ENCODE measurements around the gene PCSK5.
"Not testable (repeated sequence)": the region's sequence is repeated elsewhere in the genome, so short reads cannot be mapped to it uniquely, and the experiment has no call there.

PCSK5 gene

DNA sequence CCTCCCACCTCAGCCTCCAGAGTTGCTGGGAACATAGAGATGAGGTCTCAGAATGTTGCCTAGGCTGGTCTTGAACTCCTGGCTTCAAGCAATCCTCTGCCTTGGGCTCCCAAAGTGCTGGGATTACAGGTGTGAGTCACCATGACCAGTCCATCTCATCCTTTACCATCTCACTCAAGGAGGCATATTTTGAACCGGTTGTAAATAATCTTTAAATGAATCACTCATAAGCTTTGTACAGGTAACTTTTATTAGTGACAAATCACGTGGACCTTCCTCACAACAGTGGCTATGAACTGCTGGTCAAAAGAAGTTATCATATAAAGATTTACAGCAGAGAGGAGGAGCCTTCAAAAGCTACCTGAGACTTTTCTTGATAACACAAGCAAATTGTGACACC lies 433.0 kb downstream of the PCSK5 start:
- Histone ChIP-seq H3K36me3 (ENCODE audit: insufficient read depth, low read length) (no peaks in the 10 kb centered on the region), H3K4me3 (ENCODE audit: low read depth in 1 of 2, low read length in 2 of 2) (no peak overlapping the region), H3K4me1 (ENCODE audit: insufficient read depth, low read length) (no peaks in the 10 kb centered on the region), H3K9me3 (ENCODE audit: low read length) (no peaks in the 10 kb centered on the region), H3K27me3 (ENCODE audit: control insufficient read depth in 1 of 2, insufficient read depth in 2 of 2, low read length in 2 of 2) (no peaks in the 10 kb centered on the region), H3K9ac (ENCODE audit: low read length) (no peak overlapping the region), H3K27ac (ENCODE audit: low read depth, low read length) (no peak overlapping the region)

DNA sequence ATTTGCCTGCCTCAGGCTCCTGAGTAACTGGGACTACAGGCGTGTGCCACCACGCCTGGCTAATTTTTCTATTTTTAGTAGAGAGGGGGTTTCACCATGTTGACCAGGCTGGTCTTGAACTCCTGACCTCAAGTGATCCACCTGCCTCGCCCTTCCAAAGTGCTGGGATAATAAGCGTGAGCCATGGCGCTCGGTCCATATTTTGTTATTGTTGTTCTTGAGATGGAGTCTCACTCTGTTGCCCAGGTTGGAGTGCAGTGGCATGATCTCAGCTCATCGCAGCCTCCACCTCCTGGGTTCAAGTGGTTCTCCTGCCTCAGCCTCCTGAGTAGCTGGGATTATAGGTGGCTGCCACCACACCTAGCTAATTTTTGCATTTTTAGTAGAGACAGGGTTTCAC lies 433.6 kb downstream of the PCSK5 start:
- not testable (repeated sequence) for H3K27me3 ChIP-seq (ENCODE audit: control insufficient read depth in 1 of 2, insufficient read depth in 2 of 2, low read length in 2 of 2); H3K9me3 ChIP-seq (ENCODE audit: low read length); H3K4me3 ChIP-seq (ENCODE audit: low read depth in 1 of 2, low read length in 2 of 2); H3K27ac ChIP-seq (ENCODE audit: low read depth, low read length); H3K4me1 ChIP-seq (ENCODE audit: insufficient read depth, low read length); H3K36me3 ChIP-seq (ENCODE audit: insufficient read depth, low read length); H3K9ac ChIP-seq (ENCODE audit: low read length)

DNA sequence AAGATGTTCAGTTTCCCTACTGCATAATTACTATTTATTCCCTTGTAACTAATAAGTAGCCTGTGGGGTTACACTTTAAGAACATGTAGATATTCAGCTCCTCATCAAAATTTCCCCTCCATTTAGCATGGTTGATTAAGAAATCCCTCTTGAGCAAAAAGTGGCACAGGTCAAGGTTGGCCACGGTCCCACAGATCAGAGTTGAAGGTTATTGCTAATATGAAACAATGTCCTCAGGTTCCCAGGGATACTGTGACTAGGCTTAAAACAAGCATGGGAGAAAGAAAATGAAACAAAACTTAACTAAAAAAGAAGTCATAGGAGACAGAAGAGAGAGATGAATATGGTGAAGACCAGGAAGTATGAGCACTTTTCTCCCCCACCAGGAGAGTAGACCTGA lies 439.6 kb downstream of the PCSK5 start:
- Histone ChIP-seq H3K36me3 (ENCODE audit: insufficient read depth, low read length) (no peaks in the 10 kb centered on the region), H3K27ac (ENCODE audit: low read depth, low read length) (no peak overlapping the region), H3K9me3 (ENCODE audit: low read length) (no peaks in the 10 kb centered on the region)

DNA sequence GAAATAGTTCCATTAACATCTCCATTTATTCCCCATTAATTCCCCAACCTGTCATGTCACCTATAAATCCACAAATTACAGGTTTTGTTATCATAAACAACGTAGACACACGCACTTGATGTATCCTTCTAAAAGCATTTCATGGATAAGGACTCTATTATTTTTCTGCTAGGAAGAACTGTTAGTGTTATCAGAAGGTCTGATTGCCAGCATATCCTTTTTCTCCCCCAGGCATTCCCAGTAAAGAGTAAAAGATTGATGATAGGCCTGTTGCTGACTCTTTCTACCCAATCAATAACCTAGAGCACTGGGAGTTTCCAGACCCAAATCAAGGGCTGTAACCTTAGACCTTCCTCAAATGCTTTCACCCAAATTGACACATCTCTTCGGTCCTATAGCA lies 442.9 kb downstream of the PCSK5 start:
- Histone ChIP-seq H3K9ac (ENCODE audit: low read length) (no peak overlapping the region), H3K4me3 (ENCODE audit: low read depth in 1 of 2, low read length in 2 of 2) (no peak overlapping the region), H3K36me3 (ENCODE audit: insufficient read depth, low read length) (no peaks in the 10 kb centered on the region), H3K27me3 (ENCODE audit: control insufficient read depth in 1 of 2, insufficient read depth in 2 of 2, low read length in 2 of 2) (no peaks in the 10 kb centered on the region), H3K9me3 (ENCODE audit: low read length) (no peaks in the 10 kb centered on the region), H3K27ac (ENCODE audit: low read depth, low read length) (no peak overlapping the region), H3K4me1 (ENCODE audit: insufficient read depth, low read length) (no peaks in the 10 kb centered on the region)

More for the DNA sequence above, 439.6 kb downstream of the PCSK5 start:
- H3K4me3 ChIP-seq (ENCODE audit: low read depth in 1 of 2, low read length in 2 of 2): no peak overlapping the region
- no peaks in the 10 kb centered on the region for H3K27me3 ChIP-seq (ENCODE audit: control insufficient read depth in 1 of 2, insufficient read depth in 2 of 2, low read length in 2 of 2)
- H3K9ac ChIP-seq (ENCODE audit: low read length): no peak overlapping the region
- no peaks in the 10 kb centered on the region for H3K4me1 ChIP-seq (ENCODE audit: insufficient read depth, low read length)

DNA sequence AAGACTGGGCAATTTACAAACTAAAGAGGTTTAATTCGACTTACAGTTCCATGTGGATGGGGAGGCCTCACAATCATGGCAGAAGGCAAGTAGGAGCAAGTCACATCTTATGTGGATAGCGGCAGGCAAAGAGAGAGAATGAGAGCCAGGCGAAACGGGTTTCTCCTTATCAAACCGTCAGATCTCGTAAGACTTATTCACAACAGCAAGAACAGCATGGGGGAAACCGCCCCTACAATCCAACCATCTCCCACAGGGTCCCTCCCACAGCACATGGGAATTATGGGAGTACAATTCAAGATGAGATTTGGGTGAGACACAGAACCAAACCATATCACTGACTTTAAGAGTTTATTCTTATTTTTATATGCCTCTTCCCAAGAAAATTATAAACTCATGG lies 443.5 kb downstream of the PCSK5 start:
- Histone ChIP-seq H3K4me3 (ENCODE audit: low read depth in 1 of 2, low read length in 2 of 2) (no peak overlapping the region), H3K9ac (ENCODE audit: low read length) (no peak overlapping the region), H3K27me3 (ENCODE audit: control insufficient read depth in 1 of 2, insufficient read depth in 2 of 2, low read length in 2 of 2) (no peaks in the 10 kb centered on the region), H3K4me1 (ENCODE audit: insufficient read depth, low read length) (no peaks in the 10 kb centered on the region), H3K27ac (ENCODE audit: low read depth, low read length) (no peak overlapping the region), H3K9me3 (ENCODE audit: low read length) (no peaks in the 10 kb centered on the region), H3K36me3 (ENCODE audit: insufficient read depth, low read length) (no peaks in the 10 kb centered on the region)

DNA sequence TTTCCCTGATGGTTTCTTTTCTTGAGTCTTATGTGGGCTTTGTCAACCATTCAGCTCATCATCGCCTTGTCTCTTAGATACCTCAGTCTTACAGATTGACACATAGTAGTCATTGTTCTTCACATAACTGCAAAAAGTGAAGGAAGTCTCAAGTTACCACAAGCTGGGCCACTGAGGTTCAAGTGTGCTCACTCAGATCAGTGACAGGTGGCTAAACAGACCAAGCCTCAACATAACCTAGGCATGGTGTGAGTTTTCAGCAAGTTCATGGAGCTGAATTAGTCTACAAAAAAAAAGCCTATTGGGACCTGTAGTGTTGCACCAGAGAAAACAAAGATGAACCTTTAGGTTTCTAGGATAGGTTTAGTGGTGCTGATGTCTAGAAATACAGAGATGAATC lies 445.6 kb downstream of the PCSK5 start:
- Histone ChIP-seq H3K9me3 (ENCODE audit: low read length) (no peaks in the 10 kb centered on the region), H3K4me3 (ENCODE audit: low read depth in 1 of 2, low read length in 2 of 2) (no peak overlapping the region), H3K36me3 (ENCODE audit: insufficient read depth, low read length) (no peaks in the 10 kb centered on the region), H3K9ac (ENCODE audit: low read length) (no peak overlapping the region), H3K27me3 (ENCODE audit: control insufficient read depth in 1 of 2, insufficient read depth in 2 of 2, low read length in 2 of 2) (no peaks in the 10 kb centered on the region), H3K27ac (ENCODE audit: low read depth, low read length) (no peak overlapping the region), H3K4me1 (ENCODE audit: insufficient read depth, low read length) (no peaks in the 10 kb centered on the region)

DNA sequence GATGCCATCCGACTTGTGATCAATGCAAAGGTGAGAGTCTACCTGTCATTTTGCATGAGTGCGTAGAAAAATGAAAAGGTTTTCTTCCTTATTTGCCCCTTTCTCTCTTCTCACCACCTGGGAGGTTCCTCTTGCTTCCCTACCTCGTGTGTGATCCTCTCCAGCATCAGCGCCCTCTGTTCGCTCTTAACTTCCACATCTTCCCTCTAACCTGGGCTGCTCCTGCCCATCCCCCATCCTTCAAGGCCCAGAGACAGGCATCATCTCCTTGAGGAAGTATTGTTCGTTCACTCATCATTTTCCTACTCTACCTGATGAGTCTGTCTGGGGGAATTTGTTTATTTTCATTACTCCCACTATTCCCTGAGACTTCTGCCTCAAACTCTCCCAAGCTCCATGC lies 447.9 kb downstream of the PCSK5 start:
- Histone ChIP-seq H3K27ac (ENCODE audit: low read depth, low read length) (no peak overlapping the region), H3K9ac (ENCODE audit: low read length) (no peak overlapping the region), H3K4me1 (ENCODE audit: insufficient read depth, low read length) (no peaks in the 10 kb centered on the region), H3K9me3 (ENCODE audit: low read length) (no peaks in the 10 kb centered on the region), H3K36me3 (ENCODE audit: insufficient read depth, low read length) (no peaks in the 10 kb centered on the region), H3K4me3 (ENCODE audit: low read depth in 1 of 2, low read length in 2 of 2) (no peak overlapping the region), H3K27me3 (ENCODE audit: control insufficient read depth in 1 of 2, insufficient read depth in 2 of 2, low read length in 2 of 2) (no peaks in the 10 kb centered on the region)

DNA sequence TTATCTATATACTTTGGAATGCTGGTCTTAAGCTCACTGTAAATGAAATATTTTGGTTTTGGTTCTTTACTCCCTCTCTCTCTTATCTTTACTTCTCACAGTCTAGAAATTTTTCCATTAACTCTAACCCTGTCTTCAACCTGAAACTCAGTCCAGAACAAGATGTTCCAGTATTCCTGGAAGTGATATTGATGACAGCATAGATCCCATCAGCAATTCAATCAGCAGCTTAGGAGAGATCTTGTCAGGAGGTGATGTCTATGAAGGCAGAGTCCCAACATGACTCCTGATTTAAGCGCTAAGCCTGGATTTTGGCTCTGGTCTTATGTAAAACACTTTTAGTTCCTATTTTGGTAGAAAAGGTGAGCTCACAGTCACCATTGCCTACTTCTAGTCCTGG lies 451.1 kb downstream of the PCSK5 start:
- Histone ChIP-seq H3K9me3 (ENCODE audit: low read length) (no peaks in the 10 kb centered on the region), H3K36me3 (ENCODE audit: insufficient read depth, low read length) (no peaks in the 10 kb centered on the region), H3K4me3 (ENCODE audit: low read depth in 1 of 2, low read length in 2 of 2) (no peak overlapping the region), H3K9ac (ENCODE audit: low read length) (no peak overlapping the region), H3K4me1 (ENCODE audit: insufficient read depth, low read length) (no peaks in the 10 kb centered on the region), H3K27ac (ENCODE audit: low read depth, low read length) (no peak overlapping the region), H3K27me3 (ENCODE audit: control insufficient read depth in 1 of 2, insufficient read depth in 2 of 2, low read length in 2 of 2) (no peaks in the 10 kb centered on the region)

DNA sequence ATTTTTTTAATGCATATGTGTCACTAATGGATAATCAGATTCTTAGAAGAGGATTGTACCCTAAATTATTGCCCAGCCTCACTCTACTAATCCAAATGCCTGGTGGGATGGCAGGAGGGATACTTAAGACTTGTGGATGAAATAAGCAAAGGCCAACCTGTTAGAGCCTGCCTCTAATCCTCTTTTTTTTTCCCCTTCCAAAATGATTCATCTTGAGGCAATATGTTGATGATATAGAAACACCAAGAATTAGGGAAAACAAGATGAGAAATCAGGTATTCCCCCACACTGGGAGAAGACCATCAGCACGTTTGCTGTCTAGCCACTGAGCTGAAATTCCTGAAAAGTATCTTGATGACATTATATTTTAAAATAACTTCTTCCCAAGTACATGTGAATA lies 451.7 kb downstream of the PCSK5 start:
- Histone ChIP-seq H3K9ac (ENCODE audit: low read length) (no peak overlapping the region), H3K4me1 (ENCODE audit: insufficient read depth, low read length) (no peaks in the 10 kb centered on the region), H3K27ac (ENCODE audit: low read depth, low read length) (no peak overlapping the region), H3K4me3 (ENCODE audit: low read depth in 1 of 2, low read length in 2 of 2) (no peak overlapping the region), H3K36me3 (ENCODE audit: insufficient read depth, low read length) (no peaks in the 10 kb centered on the region), H3K9me3 (ENCODE audit: low read length) (no peaks in the 10 kb centered on the region), H3K27me3 (ENCODE audit: control insufficient read depth in 1 of 2, insufficient read depth in 2 of 2, low read length in 2 of 2) (no peaks in the 10 kb centered on the region)

DNA sequence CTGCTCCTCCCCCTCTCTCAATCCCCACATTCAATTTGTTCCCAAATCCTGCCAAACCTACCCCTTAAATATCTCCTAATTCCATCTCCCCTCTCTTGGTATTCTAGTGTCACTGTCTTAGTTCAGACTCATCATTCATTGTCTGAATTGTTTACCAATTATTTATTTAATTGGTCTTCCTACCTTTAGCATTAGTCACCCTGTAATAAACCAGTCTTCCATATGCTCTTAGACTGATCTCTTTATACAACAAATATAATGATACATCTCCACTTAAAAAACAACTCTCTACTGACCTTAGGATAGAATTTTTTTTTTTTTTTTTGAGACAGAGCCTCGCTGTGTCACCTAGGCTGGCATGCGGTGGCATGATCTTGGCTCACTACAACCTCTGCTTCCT lies 452.4 kb downstream of the PCSK5 start:
- H3K4me3 ChIP-seq (ENCODE audit: low read depth in 1 of 2, low read length in 2 of 2): no peak overlapping the region
- no peaks in the 10 kb centered on the region for H3K27me3 ChIP-seq (ENCODE audit: control insufficient read depth in 1 of 2, insufficient read depth in 2 of 2, low read length in 2 of 2)
- H3K9me3 ChIP-seq (ENCODE audit: low read length): no peaks in the 10 kb centered on the region
- no peaks in the 10 kb centered on the region for H3K4me1 ChIP-seq (ENCODE audit: insufficient read depth, low read length)
- no peak overlapping the region for H3K27ac ChIP-seq (ENCODE audit: low read depth, low read length)
- no peak overlapping the region for H3K9ac ChIP-seq (ENCODE audit: low read length)
- H3K36me3 ChIP-seq (ENCODE audit: insufficient read depth, low read length): no peaks in the 10 kb centered on the region

DNA sequence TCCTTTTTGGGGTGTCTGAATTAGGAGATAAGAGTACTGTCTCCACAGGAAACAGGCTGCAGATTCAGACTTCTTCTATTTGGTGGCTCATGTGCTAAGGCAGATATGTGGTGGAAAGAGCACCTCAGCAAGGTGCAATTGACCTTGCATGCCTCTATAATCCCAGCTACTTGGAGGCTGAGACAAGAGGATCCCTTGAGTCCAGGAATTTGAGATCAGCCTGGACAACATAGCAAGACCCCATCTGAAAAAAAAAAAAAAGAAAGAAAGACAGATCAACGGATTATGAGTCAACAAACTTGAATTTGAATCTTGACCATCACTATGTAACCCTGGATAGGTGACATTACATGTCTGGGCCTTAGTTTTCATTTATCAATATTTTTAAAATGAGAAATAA lies 459.4 kb downstream of the PCSK5 start:
- H3K36me3 ChIP-seq (ENCODE audit: insufficient read depth, low read length): no peaks in the 10 kb centered on the region
- no peaks in the 10 kb centered on the region for H3K27me3 ChIP-seq (ENCODE audit: control insufficient read depth in 1 of 2, insufficient read depth in 2 of 2, low read length in 2 of 2)
- no peak overlapping the region for H3K27ac ChIP-seq (ENCODE audit: low read depth, low read length)
- H3K9me3 ChIP-seq (ENCODE audit: low read length): no peaks in the 10 kb centered on the region
- no peak overlapping the region for H3K4me3 ChIP-seq (ENCODE audit: low read depth in 1 of 2, low read length in 2 of 2)
- no peaks in the 10 kb centered on the region for H3K4me1 ChIP-seq (ENCODE audit: insufficient read depth, low read length)
- no peak overlapping the region for H3K9ac ChIP-seq (ENCODE audit: low read length)

DNA sequence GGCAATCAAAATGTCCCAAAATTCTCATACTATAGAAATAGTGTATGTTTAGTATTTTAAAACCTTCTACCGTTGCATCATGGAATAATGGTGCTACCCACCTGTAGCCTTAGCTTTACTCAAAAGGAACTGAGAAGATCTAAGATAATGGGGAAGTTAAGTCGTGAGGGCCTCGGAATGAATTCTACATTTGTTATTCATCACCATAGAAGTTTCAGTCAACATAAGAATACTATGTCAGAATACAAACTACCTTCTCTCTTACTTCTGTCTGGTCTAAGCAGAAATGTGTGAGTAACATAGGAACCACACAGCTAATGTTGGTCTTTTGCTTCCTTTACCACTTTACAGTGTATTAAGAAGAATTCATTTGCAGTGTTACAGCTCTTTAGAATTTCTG lies 460.5 kb downstream of the PCSK5 start:
- no peak overlapping the region for H3K4me3 ChIP-seq (ENCODE audit: low read depth in 1 of 2, low read length in 2 of 2)
- no peaks in the 10 kb centered on the region for H3K4me1 ChIP-seq (ENCODE audit: insufficient read depth, low read length)
- H3K27ac ChIP-seq (ENCODE audit: low read depth, low read length): no peak overlapping the region
- H3K9ac ChIP-seq (ENCODE audit: low read length): no peak overlapping the region
- H3K27me3 ChIP-seq (ENCODE audit: control insufficient read depth in 1 of 2, insufficient read depth in 2 of 2, low read length in 2 of 2): no peaks in the 10 kb centered on the region
- no peaks in the 10 kb centered on the region for H3K36me3 ChIP-seq (ENCODE audit: insufficient read depth, low read length)
- no peaks in the 10 kb centered on the region for H3K9me3 ChIP-seq (ENCODE audit: low read length)
